SK-N-SH (cell line): ENCODE measurements around the gene EEA1. TPM values are rescaled to one million over a fixed set of nuclear protein-coding genes. Genes with fewer than 3 reads are reported as not detected.

Source experiments
- CTCF ChIA-PET: fragments of 300-600, 350-600 bp; formaldehyde crosslinking; extraction: SDS; loops from one replicate; lab custom pipeline; 2021; lab: Yijun Ruan, JAX
- POLR2A ChIA-PET: fragments of 350-600 bp; sonication (Branson Sonifier 250); formaldehyde crosslinking; extraction: SDS; loops from one replicate; lab custom pipeline; 2020; ENCODE audit warnings: antibody characterized with exemption, inconsistent platforms; lab: Yijun Ruan, JAX
- DNase-seq: peaks from one replicate; pipeline ENCODE4 v3.0.0; 2012
- H2AFZ ChIP-seq: fragments of 200-600 bp; sonication (generic); 2 replicates; pipeline ENCODE4 v1.8.1; 2016; ENCODE audit warnings: antibody characterized with exemption, mild to moderate bottlenecking, low read depth
- H3F3A ChIP-seq: fragments of 200-600 bp; sonication (generic); replicated peaks from 2 replicates; pipeline ENCODE3; 2016; ENCODE audit warnings: antibody characterized with exemption, mild to moderate bottlenecking; ENCODE audit not compliant: insufficient read depth
- H3K27ac ChIP-seq, 2 experiments: fragments of 200-500 bp in 1 of 2; fragments of 200-600 bp in 1 of 2; sonication (Bioruptor generic) in 1 of 2; sonication (generic), shearing (Covaris generic) in 1 of 2; 2 replicates each; pipeline versions ENCODE4 v1.5.1 to v1.6.1; 2014 to 2016; ENCODE audit warnings: low read depth in 2 of 2, inconsistent platforms in 1 of 2, low read length in 1 of 2, mild to moderate bottlenecking in 1 of 2, mixed read lengths in 1 of 2
- H3K27me3 ChIP-seq: fragments of 200-600 bp; sonication (generic), shearing (Covaris generic); 2 replicates; pipeline ENCODE4 v1.6.1; 2016; ENCODE audit warnings: mixed run types; ENCODE audit not compliant: insufficient read depth
- H3K36me3 ChIP-seq, 2 experiments: fragments of 200-500 bp in 1 of 2; fragments of 200-600 bp in 1 of 2; sonication (Bioruptor generic) in 1 of 2; sonication (generic) in 1 of 2; replicated peaks in 1 of 2; 2 replicates each; pipeline versions ENCODE3 to v1.5.1; 2014 to 2016; ENCODE audit warnings: low read length in 1 of 2, mild to moderate bottlenecking in 1 of 2; ENCODE audit not compliant: insufficient read depth in 2 of 2, control insufficient read depth in 1 of 2
- H3K4me1 ChIP-seq, 2 experiments: fragments of 200-500 bp in 1 of 2; fragments of 200-600 bp in 1 of 2; sonication (Bioruptor generic) in 1 of 2; sonication (generic), shearing (Covaris generic) in 1 of 2; 2 replicates each; pipeline versions ENCODE4 v1.5.1 to v1.6.1; 2014 to 2016; ENCODE audit warnings: low read depth in 1 of 2, low read length in 1 of 2, mixed run types in 1 of 2; ENCODE audit not compliant: insufficient read depth in 2 of 2, control insufficient read depth in 1 of 2
- H3K4me2 ChIP-seq: fragments of 200-600 bp; sonication (generic), shearing (Covaris generic); 2 replicates; pipeline ENCODE4 v1.6.1; 2017; ENCODE audit warnings: mixed run types
- H3K4me3 ChIP-seq, 2 experiments: fragments of 200-500 bp in 1 of 2; fragments of 200-600 bp in 1 of 2; sonication (Bioruptor generic) in 1 of 2; sonication (generic), shearing (Covaris generic) in 1 of 2; 2 replicates each; pipeline versions ENCODE4 v1.5.1 to v1.8.1; 2014 to 2016; ENCODE audit warnings: low read depth in 2 of 2, inconsistent platforms in 1 of 2, low read length in 1 of 2, mild to moderate bottlenecking in 1 of 2, mixed read lengths in 1 of 2, moderate library complexity in 1 of 2
- H3K79me2 ChIP-seq: fragments of 200-600 bp; sonication (generic); 2 replicates; pipeline ENCODE4 v1.8.1; 2017; ENCODE audit warnings: mild to moderate bottlenecking; ENCODE audit not compliant: insufficient read depth
- H3K9ac ChIP-seq: fragments of 200-600 bp; sonication (generic); 2 replicates; pipeline ENCODE4 v1.6.1; 2017; ENCODE audit warnings: mixed run types
- H3K9me2 ChIP-seq: fragments of 200-600 bp; sonication (generic); 2 replicates; pipeline ENCODE4 v1.6.1; 2017; ENCODE audit warnings: mixed run types
- H3K9me3 ChIP-seq: fragments of 200-600 bp; sonication (generic); 2 replicates; pipeline ENCODE4 v1.6.1; 2017; ENCODE audit warnings: mixed run types, mild to moderate bottlenecking, moderate library complexity
- H4K20me1 ChIP-seq: fragments of 200-600 bp; sonication (generic); 2 replicates; pipeline ENCODE4 v1.6.1; 2017; ENCODE audit warnings: mild to moderate bottlenecking, mixed run types; ENCODE audit not compliant: insufficient read depth
- ELF1 ChIP-seq: IDR thresholded peaks from 2 replicates; pipeline ENCODE4 v1.4.0; 2012
- EP300 ChIP-seq, 2 experiments: IDR thresholded peaks; 2 replicates each; pipeline versions ENCODE4 v1.4.0 to v1.6.1; 2012; ENCODE audit warnings: borderline replicate concordance in 1 of 2, low read depth in 1 of 2, low read length in 1 of 2
- EZH2phosphoT487 ChIP-seq: fragments of 200-600 bp; sonication (generic); IDR thresholded peaks from 2 replicates; pipeline ENCODE4 v1.6.1; 2017; ENCODE audit warnings: low read depth, mixed run types, mild to moderate bottlenecking, antibody characterized with exemption, moderate library complexity, borderline replicate concordance
- FOSL2 ChIP-seq: IDR thresholded peaks from 2 replicates; pipeline ENCODE4 v1.4.0; 2012; ENCODE audit warnings: low read depth, mild to moderate bottlenecking, moderate library complexity, borderline replicate concordance
- GABPA ChIP-seq: IDR thresholded peaks from 2 replicates; pipeline ENCODE4 v1.4.0; 2012; ENCODE audit warnings: low read depth, mild to moderate bottlenecking
- GATA2 ChIP-seq: sonication (generic); formaldehyde crosslinking; IDR thresholded peaks from 2 replicates; pipeline ENCODE4 v1.5.0; 2020; ENCODE audit warnings: mild to moderate bottlenecking, missing genetic modification reagents
- NFIC ChIP-seq: IDR thresholded peaks from 2 replicates; pipeline ENCODE4 v1.4.0; 2012; ENCODE audit warnings: borderline replicate concordance
- NRF1 ChIP-seq: IDR thresholded peaks from 2 replicates; pipeline ENCODE4 v1.6.1; 2012; ENCODE audit warnings: low read depth, mild to moderate bottlenecking, low read length
- RCOR1 ChIP-seq: fragments of 150-350 bp; IDR thresholded peaks from 2 replicates; pipeline ENCODE4 v1.6.1; 2017; ENCODE audit warnings: antibody characterized with exemption, low read length
- SMC3 ChIP-seq: IDR thresholded peaks from 2 replicates; pipeline ENCODE4 v1.6.1; 2012; ENCODE audit warnings: low read depth, low read length, improper control_type of control experiment
- TAF1 ChIP-seq: IDR thresholded peaks from 2 replicates; pipeline ENCODE4 v1.6.1; 2012; ENCODE audit warnings: low read depth, mild to moderate bottlenecking, low read length, moderate library complexity, borderline replicate concordance
- TCF12 ChIP-seq: IDR thresholded peaks from 2 replicates; pipeline ENCODE4 v1.4.0; 2012
- TEAD4 ChIP-seq: IDR thresholded peaks from 2 replicates; pipeline ENCODE4 v1.4.0; 2012; ENCODE audit warnings: mild to moderate bottlenecking, borderline replicate concordance; ENCODE audit not compliant: insufficient read depth
- WGBS: methylation state at CpG from one replicate; pipeline ENCODE4 v1.1.6; 2017; ENCODE audit warnings: low lambda C conversion rate; 5-methylcytosine and 5-hydroxymethylcytosine counted together
- polyA plus RNA-seq, 3 experiments: library from polyadenylated mRNA; depleted of rRNA; stranded (reverse); fragments of >200 nt; gene quantifications; 2 replicates each; pipeline ENCODE4 v1.2.3, GENCODE V29; 2012
- TF ChIP-seq, protein P1 (sequence below): fragments of 150-350 bp; IDR thresholded peaks from 2 replicates; pipeline ENCODE4 v1.6.1; 2016; ENCODE audit warnings: mild to moderate bottlenecking, low read depth, low read length
- TF ChIP-seq, protein P2 (sequence below): fragments of 200-600 bp; sonication (generic); IDR thresholded peaks from 2 replicates; pipeline ENCODE4 v1.6.1; 2017; ENCODE audit warnings: antibody characterized with exemption, mild to moderate bottlenecking, moderate library complexity
- TF ChIP-seq, protein P3 (sequence below): IDR thresholded peaks from 2 replicates; pipeline ENCODE4 v1.6.1; 2012; ENCODE audit warnings: mild to moderate bottlenecking, low read depth, low read length, moderate library complexity
- TF ChIP-seq, protein P4 (sequence below): fragments of 150-350 bp; IDR thresholded peaks from 2 replicates; pipeline ENCODE4 v1.6.1; 2017; ENCODE audit warnings: antibody characterized with exemption, low read length, low read depth, borderline replicate concordance

Gene EEA1
- polyA plus RNA-seq, 1 of the 3 experiments (the other 2 are of a cell fraction) = 1.5 TPM

GRCh38 chr12:92938018-92938417, 8.9 kb upstream of the EEA1 start:
- ChIA-PET POLR2A (no interaction called here), CTCF (no interaction called here)
- peaks cover 5% of the 10 kb centered on the region for H3F3A ChIP-seq
- H3K4me3 ChIP-seq = no peak overlapping the region
- H3K36me3 ChIP-seq = no peaks in the 10 kb centered on the region
- no peaks in the 10 kb centered on the region for H3K27me3 ChIP-seq
- no peaks in the 10 kb centered on the region for H3K9me2 ChIP-seq
- H3K27ac ChIP-seq = no peak overlapping the region
- no peaks in the 10 kb centered on the region for H3K79me2 ChIP-seq
- H4K20me1 ChIP-seq = no peaks in the 10 kb centered on the region
- H3K4me2 ChIP-seq = no peak overlapping the region
- no peaks in the 10 kb centered on the region; a peak in 1 of 4 replicates for H3K4me1 ChIP-seq
- 86% methylated on average over 3 of the region's 3 CpGs for WGBS
- DNase-seq = no peak
- no peak overlapping the region for H2AFZ ChIP-seq
- TF ChIP-seq, protein P1, sequence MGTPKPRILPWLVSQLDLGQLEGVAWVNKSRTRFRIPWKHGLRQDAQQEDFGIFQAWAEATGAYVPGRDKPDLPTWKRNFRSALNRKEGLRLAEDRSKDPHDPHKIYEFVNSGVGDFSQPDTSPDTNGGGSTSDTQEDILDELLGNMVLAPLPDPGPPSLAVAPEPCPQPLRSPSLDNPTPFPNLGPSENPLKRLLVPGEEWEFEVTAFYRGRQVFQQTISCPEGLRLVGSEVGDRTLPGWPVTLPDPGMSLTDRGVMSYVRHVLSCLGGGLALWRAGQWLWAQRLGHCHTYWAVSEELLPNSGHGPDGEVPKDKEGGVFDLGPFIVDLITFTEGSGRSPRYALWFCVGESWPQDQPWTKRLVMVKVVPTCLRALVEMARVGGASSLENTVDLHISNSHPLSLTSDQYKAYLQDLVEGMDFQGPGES = no peak
- TF ChIP-seq NRF1 (no peak), TEAD4 (no peak), FOSL2 (no peak), ELF1 (no peak), GABPA (no peak), SMC3 (no peak), RCOR1 (no peak), GATA2 (CRISPR knock-in tag) (no peak), NFIC (no peak), EP300 (IDR thresholded peaks at IDR 0.05; ENCODE audit: borderline replicate concordance in 1 of 2, low read depth in 1 of 2, low read length in 1 of 2) (no peak), TCF12 (no peak), TAF1 (no peak), EZH2phosphoT487 (no peak)
- TF ChIP-seq, protein P2, sequence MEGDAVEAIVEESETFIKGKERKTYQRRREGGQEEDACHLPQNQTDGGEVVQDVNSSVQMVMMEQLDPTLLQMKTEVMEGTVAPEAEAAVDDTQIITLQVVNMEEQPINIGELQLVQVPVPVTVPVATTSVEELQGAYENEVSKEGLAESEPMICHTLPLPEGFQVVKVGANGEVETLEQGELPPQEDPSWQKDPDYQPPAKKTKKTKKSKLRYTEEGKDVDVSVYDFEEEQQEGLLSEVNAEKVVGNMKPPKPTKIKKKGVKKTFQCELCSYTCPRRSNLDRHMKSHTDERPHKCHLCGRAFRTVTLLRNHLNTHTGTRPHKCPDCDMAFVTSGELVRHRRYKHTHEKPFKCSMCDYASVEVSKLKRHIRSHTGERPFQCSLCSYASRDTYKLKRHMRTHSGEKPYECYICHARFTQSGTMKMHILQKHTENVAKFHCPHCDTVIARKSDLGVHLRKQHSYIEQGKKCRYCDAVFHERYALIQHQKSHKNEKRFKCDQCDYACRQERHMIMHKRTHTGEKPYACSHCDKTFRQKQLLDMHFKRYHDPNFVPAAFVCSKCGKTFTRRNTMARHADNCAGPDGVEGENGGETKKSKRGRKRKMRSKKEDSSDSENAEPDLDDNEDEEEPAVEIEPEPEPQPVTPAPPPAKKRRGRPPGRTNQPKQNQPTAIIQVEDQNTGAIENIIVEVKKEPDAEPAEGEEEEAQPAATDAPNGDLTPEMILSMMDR = no peak
- TF ChIP-seq, protein P3, sequence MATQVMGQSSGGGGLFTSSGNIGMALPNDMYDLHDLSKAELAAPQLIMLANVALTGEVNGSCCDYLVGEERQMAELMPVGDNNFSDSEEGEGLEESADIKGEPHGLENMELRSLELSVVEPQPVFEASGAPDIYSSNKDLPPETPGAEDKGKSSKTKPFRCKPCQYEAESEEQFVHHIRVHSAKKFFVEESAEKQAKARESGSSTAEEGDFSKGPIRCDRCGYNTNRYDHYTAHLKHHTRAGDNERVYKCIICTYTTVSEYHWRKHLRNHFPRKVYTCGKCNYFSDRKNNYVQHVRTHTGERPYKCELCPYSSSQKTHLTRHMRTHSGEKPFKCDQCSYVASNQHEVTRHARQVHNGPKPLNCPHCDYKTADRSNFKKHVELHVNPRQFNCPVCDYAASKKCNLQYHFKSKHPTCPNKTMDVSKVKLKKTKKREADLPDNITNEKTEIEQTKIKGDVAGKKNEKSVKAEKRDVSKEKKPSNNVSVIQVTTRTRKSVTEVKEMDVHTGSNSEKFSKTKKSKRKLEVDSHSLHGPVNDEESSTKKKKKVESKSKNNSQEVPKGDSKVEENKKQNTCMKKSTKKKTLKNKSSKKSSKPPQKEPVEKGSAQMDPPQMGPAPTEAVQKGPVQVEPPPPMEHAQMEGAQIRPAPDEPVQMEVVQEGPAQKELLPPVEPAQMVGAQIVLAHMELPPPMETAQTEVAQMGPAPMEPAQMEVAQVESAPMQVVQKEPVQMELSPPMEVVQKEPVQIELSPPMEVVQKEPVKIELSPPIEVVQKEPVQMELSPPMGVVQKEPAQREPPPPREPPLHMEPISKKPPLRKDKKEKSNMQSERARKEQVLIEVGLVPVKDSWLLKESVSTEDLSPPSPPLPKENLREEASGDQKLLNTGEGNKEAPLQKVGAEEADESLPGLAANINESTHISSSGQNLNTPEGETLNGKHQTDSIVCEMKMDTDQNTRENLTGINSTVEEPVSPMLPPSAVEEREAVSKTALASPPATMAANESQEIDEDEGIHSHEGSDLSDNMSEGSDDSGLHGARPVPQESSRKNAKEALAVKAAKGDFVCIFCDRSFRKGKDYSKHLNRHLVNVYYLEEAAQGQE = no peak
- TF ChIP-seq, protein P4, sequence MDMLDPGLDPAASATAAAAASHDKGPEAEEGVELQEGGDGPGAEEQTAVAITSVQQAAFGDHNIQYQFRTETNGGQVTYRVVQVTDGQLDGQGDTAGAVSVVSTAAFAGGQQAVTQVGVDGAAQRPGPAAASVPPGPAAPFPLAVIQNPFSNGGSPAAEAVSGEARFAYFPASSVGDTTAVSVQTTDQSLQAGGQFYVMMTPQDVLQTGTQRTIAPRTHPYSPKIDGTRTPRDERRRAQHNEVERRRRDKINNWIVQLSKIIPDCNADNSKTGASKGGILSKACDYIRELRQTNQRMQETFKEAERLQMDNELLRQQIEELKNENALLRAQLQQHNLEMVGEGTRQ = no peak
- H3K9ac ChIP-seq = no peak overlapping the region
- H3K9me3 ChIP-seq = no peaks in the 10 kb centered on the region
